H1 (cell line): ENCODE results near the gene PGM2. TPM values are rescaled to one million over a fixed set of nuclear protein-coding genes. Genes with fewer than 3 reads are reported as not detected.

Experiments used
- CTCF ChIA-PET: fragments of 300-600 bp; sonication (Branson Sonifier 250); formaldehyde crosslinking; loops from one replicate; lab custom pipeline; 2021; ENCODE audit not compliant: partially characterized antibody; lab: Charles Lee
- POLR2A ChIA-PET: fragments of 300-600 bp; sonication (Branson Sonifier 250); formaldehyde crosslinking; loops from one replicate; lab custom pipeline; 2021; ENCODE audit warnings: inconsistent platforms; ENCODE audit not compliant: partially characterized antibody; lab: Charles Lee
- DNase-seq, 2 experiments: peaks; one replicate each; pipeline versions ENCODE4 v3.0.0 to v3.0.0-alpha.2; 2010 to 2022; ENCODE audit warnings: low spot score in 2 of 2, low read depth in 1 of 2, mixed read lengths in 1 of 2
- FAIRE-seq: peaks from 2 replicates; lab custom pipeline; 2011; peaks lifted over from hg19 to GRCh38; lab: Jason Lieb, UNC
- H2AFZ ChIP-seq: 2 replicates; pipeline ENCODE4 v1.8.1; 2012; ENCODE audit warnings: low read length, inconsistent platforms
- H2AK5ac ChIP-seq: 2 replicates; pipeline ENCODE4 v1.6.1; 2013; ENCODE audit warnings: low read depth, low read length
- H2BK120ac ChIP-seq: replicated peaks from 2 replicates; pipeline ENCODE3; 2013; ENCODE audit warnings: low read depth, low read length, inconsistent platforms
- H2BK12ac ChIP-seq: 2 replicates; pipeline ENCODE4 v1.6.1; 2013; ENCODE audit warnings: low read depth, low read length
- H2BK15ac ChIP-seq: 2 replicates; pipeline ENCODE4 v1.6.1; 2013; ENCODE audit warnings: low read length
- H2BK20ac ChIP-seq: 2 replicates; pipeline ENCODE4 v1.6.1; 2013; ENCODE audit warnings: low read length
- H2BK5ac ChIP-seq: 2 replicates; pipeline ENCODE4 v1.6.1; 2013; ENCODE audit warnings: low read depth, low read length
- H3K14ac ChIP-seq: 2 replicates; pipeline ENCODE4 v1.6.1; 2013; ENCODE audit warnings: inconsistent platforms; ENCODE audit not compliant: insufficient read length
- H3K18ac ChIP-seq: 2 replicates; pipeline ENCODE4 v1.6.1; 2013; ENCODE audit warnings: low read length; ENCODE audit errors: extremely low read depth
- H3K23ac ChIP-seq: 2 replicates; pipeline ENCODE4 v1.6.1; 2013; ENCODE audit warnings: inconsistent platforms; ENCODE audit not compliant: insufficient read length
- H3K23me2 ChIP-seq: 2 replicates; pipeline ENCODE4 v1.6.1; 2013; ENCODE audit warnings: low read depth, low read length
- H3K27ac ChIP-seq: 2 replicates; pipeline ENCODE4 v1.6.1; 2011; ENCODE audit warnings: low read depth, low read length, inconsistent platforms
- H3K27me3 ChIP-seq, 4 experiments: replicated peaks in 1 of 4; 1 replicate in 1 of 4; 2 replicates in 3 of 4; pipeline versions ENCODE4 v1.6.1 to v1.8.1; 2011 to 2013; ENCODE audit warnings: low read length in 3 of 4, mild to moderate bottlenecking in 3 of 4, inconsistent platforms in 2 of 4, mixed read lengths in 2 of 4, moderate library complexity in 1 of 4; ENCODE audit not compliant: control insufficient read depth in 3 of 4, insufficient read depth in 3 of 4; ENCODE audit errors: extremely low read depth in 1 of 4
- H3K36me3 ChIP-seq, 4 experiments: 2 replicates each; pipeline versions ENCODE4 v1.6.1 to v1.8.1; 2011 to 2013; ENCODE audit warnings: mild to moderate bottlenecking in 4 of 4, low read length in 3 of 4, moderate library complexity in 2 of 4, control low read depth in 1 of 4, inconsistent platforms in 1 of 4; ENCODE audit not compliant: insufficient read depth in 4 of 4, control insufficient read depth in 2 of 4
- H3K4ac ChIP-seq: replicated peaks from 2 replicates; pipeline ENCODE3; 2013; ENCODE audit warnings: low read length, low read depth, mixed read lengths, inconsistent platforms; ENCODE audit not compliant: insufficient read length
- H3K4me1 ChIP-seq, 4 experiments: replicated peaks in 1 of 4; 1 replicate in 1 of 4; 2 replicates in 3 of 4; pipeline versions ENCODE4 v1.6.1 to v1.8.1; 2011 to 2013; ENCODE audit warnings: low read length in 3 of 4, inconsistent platforms in 2 of 4, mixed read lengths in 1 of 4; ENCODE audit not compliant: insufficient read depth in 4 of 4, control insufficient read depth in 3 of 4
- H3K4me2 ChIP-seq, 2 experiments: 2 replicates each; pipeline versions ENCODE4 v1.6.1 to v1.8.1; 2011 to 2013; ENCODE audit warnings: low read depth in 2 of 2, low read length in 2 of 2, control low read depth in 1 of 2, inconsistent platforms in 1 of 2, mild to moderate bottlenecking in 1 of 2; ENCODE audit not compliant: insufficient read depth in 1 of 2
- H3K4me3 ChIP-seq, 4 experiments: fragments of 200-600, 300-600 bp in 1 of 4; sonication (generic), shearing (Covaris generic), sonication (Bioruptor Twin) in 1 of 4; 2 replicates each; pipeline versions ENCODE4 v1.5.1 to v1.8.1; 2011 to 2016; ENCODE audit warnings: low read length in 4 of 4, low read depth in 3 of 4, control low read depth in 2 of 4, inconsistent platforms in 2 of 4, mild to moderate bottlenecking in 2 of 4, mixed read lengths in 1 of 4, moderate library complexity in 1 of 4; ENCODE audit not compliant: insufficient read depth in 2 of 4; ENCODE audit errors: extremely low read depth in 1 of 4
- H3K56ac ChIP-seq: replicated peaks from 2 replicates; pipeline ENCODE3; 2013; ENCODE audit warnings: low read depth, mild to moderate bottlenecking, mixed read lengths, low read length, inconsistent platforms; ENCODE audit not compliant: insufficient read length
- H3K79me1 ChIP-seq: 2 replicates; pipeline ENCODE4 v1.6.1; 2013; ENCODE audit warnings: low read depth, low read length, control low read depth
- H3K79me2 ChIP-seq, 2 experiments: 2 replicates each; pipeline versions ENCODE4 v1.6.1 to v1.8.1; 2012 to 2013; ENCODE audit warnings: low read length in 2 of 2, mild to moderate bottlenecking in 2 of 2, inconsistent platforms in 1 of 2; ENCODE audit not compliant: insufficient read depth in 2 of 2, control insufficient read depth in 1 of 2
- H3K9ac ChIP-seq, 4 experiments: replicated peaks in 1 of 4; 1 replicate in 1 of 4; 2 replicates in 3 of 4; pipeline versions ENCODE4 v1.6.1 to v1.8.1; 2011 to 2013; ENCODE audit warnings: low read depth in 3 of 4, low read length in 3 of 4, control low read depth in 2 of 4, mild to moderate bottlenecking in 2 of 4, moderate library complexity in 2 of 4, inconsistent platforms in 1 of 4; ENCODE audit errors: extremely low read depth in 1 of 4
- H3K9me3 ChIP-seq, 2 experiments: 2 replicates each; pipeline versions ENCODE4 v1.6.1 to v1.8.1; 2012 to 2013; ENCODE audit warnings: mild to moderate bottlenecking in 2 of 2, moderate library complexity in 2 of 2, control low read depth in 1 of 2, inconsistent platforms in 1 of 2, low read depth in 1 of 2, low read length in 1 of 2, mixed read lengths in 1 of 2; ENCODE audit not compliant: insufficient read depth in 2 of 2
- H4K20me1 ChIP-seq, 2 experiments: replicated peaks in 1 of 2; 2 replicates each; pipeline versions ENCODE3 to v1.8.1; 2011 to 2013; ENCODE audit warnings: inconsistent platforms in 2 of 2, low read length in 2 of 2, mild to moderate bottlenecking in 1 of 2; ENCODE audit not compliant: insufficient read depth in 2 of 2, control insufficient read depth in 1 of 2
- H4K5ac ChIP-seq: 2 replicates; pipeline ENCODE4 v1.6.1; 2013; ENCODE audit warnings: low read length, low read depth, mixed read lengths, inconsistent platforms; ENCODE audit not compliant: insufficient read length
- H4K8ac ChIP-seq: 2 replicates; pipeline ENCODE4 v1.8.0; 2013; ENCODE audit warnings: mild to moderate bottlenecking, moderate library complexity, low read length, inconsistent platforms; ENCODE audit not compliant: insufficient read depth; ENCODE audit errors: extremely low read depth
- H4K91ac ChIP-seq: replicated peaks from 2 replicates; pipeline ENCODE3; 2013; ENCODE audit warnings: low read length, mixed read lengths, inconsistent platforms; ENCODE audit not compliant: insufficient read length
- CBX8 ChIP-seq: fragments of 300-800, 300-1000 bp; sonication (generic); IDR thresholded peaks from 2 replicates; pipeline ENCODE4 v1.7.1; 2016; ENCODE audit warnings: low read depth, low read length, borderline replicate concordance
- CTBP2 ChIP-seq: IDR thresholded peaks from 2 replicates; pipeline ENCODE4 v1.7.0; 2011; ENCODE audit warnings: borderline replicate concordance, mild to moderate bottlenecking, moderate library complexity, mixed read lengths, low read length; ENCODE audit not compliant: insufficient read depth, insufficient read length
- EGR1 ChIP-seq: IDR thresholded peaks from 2 replicates; pipeline ENCODE4 v1.6.1; 2011; ENCODE audit warnings: low read depth, low read length, borderline replicate concordance
- NANOG ChIP-seq: IDR thresholded peaks from 2 replicates; pipeline ENCODE4 v1.6.1; 2011; ENCODE audit warnings: low read length, low read depth, mild to moderate bottlenecking, inconsistent platforms; ENCODE audit not compliant: insufficient read depth, poor library complexity, severe bottlenecking
- RFX5 ChIP-seq: IDR thresholded peaks from 2 replicates; pipeline ENCODE4 v1.6.1; 2011; ENCODE audit warnings: low read depth, low read length, improper control_type of control experiment, borderline replicate concordance
- RXRA ChIP-seq: IDR thresholded peaks from 2 replicates; pipeline ENCODE4 v1.6.1; 2011; ENCODE audit warnings: low read depth, mild to moderate bottlenecking, low read length, moderate library complexity; ENCODE audit not compliant: insufficient read depth
- SIX5 ChIP-seq: IDR thresholded peaks from 2 replicates; pipeline ENCODE4 v1.6.1; 2011; ENCODE audit warnings: mild to moderate bottlenecking, low read depth, low read length
- TAF7 ChIP-seq: optimal IDR thresholded peaks from 2 replicates; pipeline ENCODE3; 2011; ENCODE audit warnings: low read depth, mild to moderate bottlenecking, inconsistent platforms, low read length, moderate library complexity, borderline replicate concordance
- TBP ChIP-seq: IDR thresholded peaks from 2 replicates; pipeline ENCODE4 v1.6.1; 2011; ENCODE audit warnings: low read depth, low read length, improper control_type of control experiment
- TCF12 ChIP-seq: IDR thresholded peaks from 2 replicates; pipeline ENCODE4 v1.6.1; 2011; ENCODE audit warnings: low read depth, mild to moderate bottlenecking, low read length
- WGBS, 2 experiments: shearing (Covaris generic) in 1 of 2; methylation state at CpG; one replicate each; pipeline versions ENCODE4 v1.1.6 to v1.1.7; 2013 to 2015; ENCODE audit warnings: low lambda C conversion rate in 2 of 2, mixed read lengths in 2 of 2, inconsistent platforms in 1 of 2, low coverage in 1 of 2, missing lambda C conversion rate in 1 of 2; ENCODE audit not compliant: insufficient replicate concordance in 2 of 2, insufficient coverage in 1 of 2, insufficient read length in 1 of 2; ENCODE audit errors: extremely low coverage in 1 of 2, missing lambda C conversion rate in 1 of 2; 5-methylcytosine and 5-hydroxymethylcytosine counted together
- polyA plus RNA-seq, 7 experiments: library from polyadenylated mRNA; depleted of rRNA in 3 of 7; stranded (reverse) in 5 of 7; unstranded in 2 of 7; fragments of >200 nt in 5 of 7; fragments of 200-250 nt in 2 of 7; gene quantifications; 1 replicate in 5 of 7; 2 replicates in 1 of 7; 4 replicates in 1 of 7; pipeline versions ENCODE4 v1.2.1 to v1.2.3, GENCODE V29; 2011 to 2013; ENCODE audit warnings: missing spikeins in 2 of 7, mixed read lengths in 2 of 7
- total RNA-seq: library from RNA; stranded (reverse); fragmentation: NEBNext Ultra II Directional; extraction: Animal tissue kit (Norgen Biotek cat#: 25700); gene quantifications from 2 replicates; pipeline ENCODE4 v1.2.1, GENCODE V29; 2021
- TF ChIP-seq, protein P1 (sequence below): IDR thresholded peaks from 2 replicates; pipeline ENCODE4 v1.6.1; 2011; ENCODE audit warnings: low read length, improper control_type of control experiment

Gene PGM2
- total and polyA plus RNA-seq, 2 of the 8 experiments (the other 6 are each of a cell fraction or from before 2014, with no cell fraction given), result 7.7 to 38.0 TPM

DNA sequence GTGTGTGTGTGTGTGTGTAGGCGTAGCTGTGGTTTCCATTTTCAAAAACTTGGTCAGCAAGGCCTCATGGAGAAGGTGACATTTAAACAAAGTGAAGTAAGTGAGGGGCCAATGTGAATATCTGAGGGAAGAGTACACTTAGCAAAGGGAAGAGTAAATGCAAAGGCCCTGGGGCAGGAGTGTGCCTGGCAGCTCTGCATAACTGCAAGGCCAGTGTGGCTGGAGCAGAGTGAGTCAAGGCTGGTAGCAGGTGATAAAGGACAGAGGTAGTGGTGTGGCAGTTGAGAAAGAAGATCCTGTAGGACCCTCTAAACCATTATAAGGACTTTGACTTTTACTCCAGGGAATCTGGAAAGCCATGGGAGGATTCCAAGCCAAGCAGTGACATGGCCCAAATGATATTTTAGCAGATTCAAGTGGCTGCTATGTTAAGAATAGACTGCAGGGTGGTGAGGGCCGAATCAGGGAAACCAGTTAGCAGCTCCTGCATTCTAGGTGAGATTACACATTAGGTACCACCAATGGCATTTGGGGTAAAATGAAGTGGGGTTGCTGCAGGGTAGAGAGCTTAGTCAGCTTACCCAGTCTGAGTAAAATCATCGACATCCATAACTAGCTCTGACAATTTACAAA is 58.5 kb downstream of the PGM2 start:
- WGBS, 2 experiments, result 90% methylated on average over 3 of the region's 3 CpGs; no CpG with 5 or more reads in 1 of the 2 experiments
- H3K79me1 ChIP-seq, result no peaks in the 10 kb centered on the region
- H3K23me2 ChIP-seq, result peaks cover 3% of the 10 kb centered on the region; the same call in 1 of the 2 replicates
- no peak overlapping the region for H2BK120ac ChIP-seq
- peaks cover 0 to 2% (median 1%) of the 10 kb centered on the region in 4 experiments; a peak in 4 of 7 replicates for H3K4me1 ChIP-seq
- H3K79me2 ChIP-seq, result no peaks in the 10 kb centered on the region
- H3K27me3 ChIP-seq, result peaks cover 7 to 15% (median 13%) of the 10 kb centered on the region in 4 experiments
- POLR2A ChIA-PET, result no interaction called here
- no peaks in the 10 kb centered on the region for H3K9me3 ChIP-seq
- H3K4ac ChIP-seq, result no peak overlapping the region
- no peak overlapping the region for H2BK20ac ChIP-seq
- no peak overlapping the region for H2BK5ac ChIP-seq
- H4K8ac ChIP-seq, result no peak overlapping the region
- H3K36me3 ChIP-seq, result no peaks in the 10 kb centered on the region
- H3K14ac ChIP-seq, result no peak overlapping the region
- no peak overlapping the region for H2BK15ac ChIP-seq
- no peak overlapping the region for H4K91ac ChIP-seq
- H4K5ac ChIP-seq, result no peak overlapping the region
- CTCF ChIA-PET, result no interaction called here
- no peak overlapping the region for H3K27ac ChIP-seq
- H3K4me3 ChIP-seq, result no peak overlapping the region
- no peak for DNase-seq
- no peak overlapping the region for H3K9ac ChIP-seq
- H3K4me2 ChIP-seq, result no peak overlapping the region
- H4K20me1 ChIP-seq, result peaks cover 0 to 3% of the 10 kb centered on the region in 2 experiments
- no peak overlapping the region for H3K23ac ChIP-seq
- H2BK12ac ChIP-seq, result no peak overlapping the region
- no peak overlapping the region for H3K18ac ChIP-seq
- no peak overlapping the region for H2AK5ac ChIP-seq
- H2AFZ ChIP-seq, result no peak overlapping the region
- no peak for FAIRE-seq
- no peak overlapping the region for H3K56ac ChIP-seq
- TF ChIP-seq RXRA (no peak), CBX8 (no peak), SIX5 (no peak), TBP (no peak), TAF7 (no peak), CTBP2 (no peak), TCF12 (no peak), EGR1 (no peak), RFX5 (no peak), NANOG (no peak)
- TF ChIP-seq, protein P1, sequence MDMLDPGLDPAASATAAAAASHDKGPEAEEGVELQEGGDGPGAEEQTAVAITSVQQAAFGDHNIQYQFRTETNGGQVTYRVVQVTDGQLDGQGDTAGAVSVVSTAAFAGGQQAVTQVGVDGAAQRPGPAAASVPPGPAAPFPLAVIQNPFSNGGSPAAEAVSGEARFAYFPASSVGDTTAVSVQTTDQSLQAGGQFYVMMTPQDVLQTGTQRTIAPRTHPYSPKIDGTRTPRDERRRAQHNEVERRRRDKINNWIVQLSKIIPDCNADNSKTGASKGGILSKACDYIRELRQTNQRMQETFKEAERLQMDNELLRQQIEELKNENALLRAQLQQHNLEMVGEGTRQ, result no peak
